GM23338 (cell line): ENCODE measurements around the gene DNAH10. TPM values are rescaled to one million over a fixed set of nuclear protein-coding genes. Genes with fewer than 3 reads are reported as not detected.

Experiments
- ATAC-seq: fragments of 200-7000 bp; cut with Tn5 transposase; 3 replicates; pipeline ENCODE4 v1.9.1; 2020
- DNase-seq: peaks from one replicate; pipeline ENCODE4 v3.0.0-alpha.2; 2015; ENCODE audit warnings: low spot score
- H2AFZ ChIP-seq: fragments of 200-600 bp; sonication (generic); 2 replicates; pipeline ENCODE4 v1.8.0; 2016; ENCODE audit warnings: antibody characterized with exemption, mild to moderate bottlenecking, moderate library complexity
- H3F3A ChIP-seq: fragments of 200-600 bp; sonication (generic); replicated peaks from 2 replicates; pipeline ENCODE4 v1.8.0; 2017; ENCODE audit warnings: antibody characterized with exemption, mixed run types, low read depth
- H3K27ac ChIP-seq: fragments of 200-600 bp; sonication (generic); 2 replicates; pipeline ENCODE4 v1.6.1; 2016; ENCODE audit warnings: low read depth
- H3K27me3 ChIP-seq: fragments of 200-600 bp; sonication (generic); 2 replicates; pipeline ENCODE4 v1.8.0; 2016; ENCODE audit warnings: mild to moderate bottlenecking, mixed run types, moderate library complexity; ENCODE audit not compliant: insufficient read depth
- H3K36me3 ChIP-seq: fragments of 200-600 bp; sonication (generic); 2 replicates; pipeline ENCODE4 v1.8.0; 2016; ENCODE audit warnings: mild to moderate bottlenecking; ENCODE audit not compliant: insufficient read depth
- H3K4me1 ChIP-seq: fragments of 200-600 bp; sonication (generic); 2 replicates; pipeline ENCODE4 v1.8.0; 2016; ENCODE audit warnings: mild to moderate bottlenecking, moderate library complexity; ENCODE audit not compliant: insufficient read depth
- H3K4me2 ChIP-seq: fragments of 200-600 bp; sonication (generic); 2 replicates; pipeline ENCODE4 v1.7.1; 2017; ENCODE audit warnings: mixed run types
- H3K4me3 ChIP-seq: fragments of 200-600 bp; sonication (generic); 2 replicates; pipeline ENCODE4 v1.6.1; 2016; ENCODE audit warnings: mixed run types
- H3K79me2 ChIP-seq: fragments of 200-600 bp; sonication (generic); replicated peaks from 2 replicates; pipeline ENCODE4 v1.8.0; 2017; ENCODE audit warnings: mild to moderate bottlenecking; ENCODE audit not compliant: insufficient read depth
- H3K9me2 ChIP-seq: fragments of 200-600 bp; sonication (generic); 2 replicates; pipeline ENCODE4 v1.8.0; 2017; ENCODE audit not compliant: insufficient read depth
- H4K20me1 ChIP-seq: fragments of 200-600 bp; sonication (generic); replicated peaks from 2 replicates; pipeline ENCODE4 v1.8.0; 2017; ENCODE audit warnings: mild to moderate bottlenecking; ENCODE audit not compliant: insufficient read depth
- H3K27ac Mint-ChIP-seq: 2 replicates; pipeline ENCODE4 v1.8.0; 2020; ENCODE audit warnings: inconsistent platforms, mild to moderate bottlenecking, moderate library complexity, mixed read lengths
- H3K27me3 Mint-ChIP-seq: 3 replicates; pipeline ENCODE4 v1.8.0; 2022; ENCODE audit warnings: low read depth, mild to moderate bottlenecking, moderate library complexity, mixed read lengths, inconsistent platforms; ENCODE audit not compliant: insufficient read depth, poor library complexity
- H3K36me3 Mint-ChIP-seq: 3 replicates; pipeline ENCODE4 v1.8.0; 2021; ENCODE audit warnings: low read depth, mild to moderate bottlenecking, inconsistent platforms, moderate library complexity, mixed read lengths
- H3K4me1 Mint-ChIP-seq: 3 replicates; pipeline ENCODE4 v1.8.0; 2020; ENCODE audit warnings: mild to moderate bottlenecking, inconsistent platforms, mixed read lengths
- H3K4me3 Mint-ChIP-seq: 3 replicates; pipeline ENCODE4 v1.8.0; 2021; ENCODE audit warnings: moderate library complexity, mild to moderate bottlenecking, inconsistent platforms, mixed read lengths
- H3K9me3 Mint-ChIP-seq: 3 replicates; pipeline ENCODE4 v1.8.0; 2020; ENCODE audit warnings: moderate library complexity, mild to moderate bottlenecking, inconsistent platforms, mixed read lengths
- CREB1 ChIP-seq: fragments of 250-450 bp; sonication (Bioruptor Pico); IDR thresholded peaks from 2 replicates; pipeline ENCODE4 v1.5.0; 2020; ENCODE audit warnings: low read depth, mild to moderate bottlenecking, moderate library complexity
- EZH2 ChIP-seq: fragments of 200-600 bp; sonication (generic); IDR thresholded peaks from one replicate; pipeline ENCODE4 v1.8.0; 2017; ENCODE audit warnings: antibody characterized with exemption, mild to moderate bottlenecking, low read depth; ENCODE audit not compliant: unreplicated experiment
- EZH2phosphoT487 ChIP-seq: fragments of 200-600 bp; sonication (generic); IDR thresholded peaks from one replicate; pipeline ENCODE4 v1.8.1; 2018; ENCODE audit warnings: antibody characterized with exemption; ENCODE audit not compliant: unreplicated experiment
- POLR2AphosphoS5 ChIP-seq: IDR thresholded peaks from 2 replicates; pipeline ENCODE4 v1.6.1; 2016; ENCODE audit warnings: antibody characterized with exemption, low read depth
- ZNF114 ChIP-seq: fragments of 250-450 bp; sonication (Bioruptor Pico); IDR thresholded peaks from 2 replicates; pipeline ENCODE4 v1.5.0; 2020; ENCODE audit warnings: mild to moderate bottlenecking, moderate library complexity
- polyA plus RNA-seq: library from polyadenylated mRNA; unstranded; fragments of >200 nt; fragmentation: Nextera tagmentation; extraction: Ambion mirVana; gene quantifications from 2 replicates; pipeline ENCODE4 v1.2.1, GENCODE V29; 2016
- total RNA-seq: library from RNA; depleted of rRNA; stranded (reverse); fragments of >200 nt; shearing (Covaris generic); gene quantifications from 2 replicates; pipeline ENCODE4 v1.2.3, GENCODE V29; 2014
- TF ChIP-seq, protein P1 (sequence below): IDR thresholded peaks from one replicate; pipeline ENCODE4 v1.6.1; 2018; ENCODE audit warnings: antibody characterized with exemption; ENCODE audit not compliant: unreplicated experiment
- TF ChIP-seq, protein P2 (sequence below): IDR thresholded peaks from 2 replicates; pipeline ENCODE4 v1.6.1; 2016; ENCODE audit warnings: antibody characterized with exemption
- TF ChIP-seq, protein P3 (sequence below), 2 experiments: fragments of 200-600 bp in 1 of 2; sonication (generic) in 1 of 2; conservative IDR thresholded peaks; 2 replicates each; pipeline versions ENCODE4 v1.5.1 to v1.6.1; 2016 to 2017; ENCODE audit warnings: antibody characterized with exemption in 2 of 2, low read depth in 2 of 2, mild to moderate bottlenecking in 2 of 2, moderate library complexity in 1 of 2

DNAH10 gene
- total and polyA plus RNA-seq, 2 experiments from 2014 or later, result 0.03 TPM

DNA sequence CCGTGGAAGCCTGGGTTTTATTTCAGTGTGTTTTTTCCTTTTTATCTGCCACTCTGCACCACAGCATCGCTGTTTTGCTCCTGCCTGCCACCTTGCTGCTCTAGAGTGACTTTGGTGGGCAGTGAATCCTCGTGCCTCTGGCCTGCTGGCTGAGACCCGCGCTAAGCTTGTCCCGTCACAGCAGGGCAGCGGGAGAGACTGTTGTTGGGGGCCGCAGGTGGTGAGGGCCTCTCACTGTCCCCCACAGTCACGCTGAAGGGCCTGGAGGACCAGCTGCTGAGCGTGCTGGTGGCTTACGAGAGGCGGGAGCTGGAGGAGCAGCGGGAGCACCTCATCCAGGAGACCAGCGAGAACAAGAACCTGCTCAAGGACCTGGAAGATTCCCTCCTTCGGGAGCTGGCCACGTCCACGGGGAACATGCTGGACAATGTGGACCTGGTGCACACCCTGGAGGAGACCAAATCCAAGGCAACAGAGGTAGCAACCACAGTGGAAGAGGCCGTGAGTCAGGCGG lies 155.3 kb downstream of the DNAH10 start (continued):
- no peak for TF ChIP-seq CREB1 (CRISPR knock-in tag)
- TF ChIP-seq, protein P1, sequence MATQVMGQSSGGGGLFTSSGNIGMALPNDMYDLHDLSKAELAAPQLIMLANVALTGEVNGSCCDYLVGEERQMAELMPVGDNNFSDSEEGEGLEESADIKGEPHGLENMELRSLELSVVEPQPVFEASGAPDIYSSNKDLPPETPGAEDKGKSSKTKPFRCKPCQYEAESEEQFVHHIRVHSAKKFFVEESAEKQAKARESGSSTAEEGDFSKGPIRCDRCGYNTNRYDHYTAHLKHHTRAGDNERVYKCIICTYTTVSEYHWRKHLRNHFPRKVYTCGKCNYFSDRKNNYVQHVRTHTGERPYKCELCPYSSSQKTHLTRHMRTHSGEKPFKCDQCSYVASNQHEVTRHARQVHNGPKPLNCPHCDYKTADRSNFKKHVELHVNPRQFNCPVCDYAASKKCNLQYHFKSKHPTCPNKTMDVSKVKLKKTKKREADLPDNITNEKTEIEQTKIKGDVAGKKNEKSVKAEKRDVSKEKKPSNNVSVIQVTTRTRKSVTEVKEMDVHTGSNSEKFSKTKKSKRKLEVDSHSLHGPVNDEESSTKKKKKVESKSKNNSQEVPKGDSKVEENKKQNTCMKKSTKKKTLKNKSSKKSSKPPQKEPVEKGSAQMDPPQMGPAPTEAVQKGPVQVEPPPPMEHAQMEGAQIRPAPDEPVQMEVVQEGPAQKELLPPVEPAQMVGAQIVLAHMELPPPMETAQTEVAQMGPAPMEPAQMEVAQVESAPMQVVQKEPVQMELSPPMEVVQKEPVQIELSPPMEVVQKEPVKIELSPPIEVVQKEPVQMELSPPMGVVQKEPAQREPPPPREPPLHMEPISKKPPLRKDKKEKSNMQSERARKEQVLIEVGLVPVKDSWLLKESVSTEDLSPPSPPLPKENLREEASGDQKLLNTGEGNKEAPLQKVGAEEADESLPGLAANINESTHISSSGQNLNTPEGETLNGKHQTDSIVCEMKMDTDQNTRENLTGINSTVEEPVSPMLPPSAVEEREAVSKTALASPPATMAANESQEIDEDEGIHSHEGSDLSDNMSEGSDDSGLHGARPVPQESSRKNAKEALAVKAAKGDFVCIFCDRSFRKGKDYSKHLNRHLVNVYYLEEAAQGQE, result no peak
- TF ChIP-seq, protein P2, sequence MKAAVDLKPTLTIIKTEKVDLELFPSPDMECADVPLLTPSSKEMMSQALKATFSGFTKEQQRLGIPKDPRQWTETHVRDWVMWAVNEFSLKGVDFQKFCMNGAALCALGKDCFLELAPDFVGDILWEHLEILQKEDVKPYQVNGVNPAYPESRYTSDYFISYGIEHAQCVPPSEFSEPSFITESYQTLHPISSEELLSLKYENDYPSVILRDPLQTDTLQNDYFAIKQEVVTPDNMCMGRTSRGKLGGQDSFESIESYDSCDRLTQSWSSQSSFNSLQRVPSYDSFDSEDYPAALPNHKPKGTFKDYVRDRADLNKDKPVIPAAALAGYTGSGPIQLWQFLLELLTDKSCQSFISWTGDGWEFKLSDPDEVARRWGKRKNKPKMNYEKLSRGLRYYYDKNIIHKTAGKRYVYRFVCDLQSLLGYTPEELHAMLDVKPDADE, result no peak

GRCh38 chr12:123919980-123920360 lies 157.9 kb downstream of the DNAH10 start:
- Histone ChIP-seq H3F3A (no peaks in the 10 kb centered on the region), H3K4me1 (no peaks in the 10 kb centered on the region), H2AFZ (no peak overlapping the region), H3K4me3 (no peak overlapping the region), H3K36me3 (no peaks in the 10 kb centered on the region), H3K27me3 (no peaks in the 10 kb centered on the region), H3K79me2 (no peaks in the 10 kb centered on the region), H3K4me2 (no peak overlapping the region), H3K27ac (no peak overlapping the region), H3K9me2 (no peaks in the 10 kb centered on the region), H4K20me1 (no peaks in the 10 kb centered on the region)
- Mint-ChIP-seq H3K27ac (no peak overlapping the region), H3K36me3 (no peaks in the 10 kb centered on the region), H3K4me3 (no peak overlapping the region), H3K4me1 (peaks cover 5% of the 10 kb centered on the region; the same call in 2 of the 3 replicates), H3K27me3 (peaks cover 24% of the 10 kb centered on the region), H3K9me3 (no peaks in the 10 kb centered on the region)
- ATAC-seq, result no peak
- no peak for DNase-seq
- TF ChIP-seq, protein P3, sequence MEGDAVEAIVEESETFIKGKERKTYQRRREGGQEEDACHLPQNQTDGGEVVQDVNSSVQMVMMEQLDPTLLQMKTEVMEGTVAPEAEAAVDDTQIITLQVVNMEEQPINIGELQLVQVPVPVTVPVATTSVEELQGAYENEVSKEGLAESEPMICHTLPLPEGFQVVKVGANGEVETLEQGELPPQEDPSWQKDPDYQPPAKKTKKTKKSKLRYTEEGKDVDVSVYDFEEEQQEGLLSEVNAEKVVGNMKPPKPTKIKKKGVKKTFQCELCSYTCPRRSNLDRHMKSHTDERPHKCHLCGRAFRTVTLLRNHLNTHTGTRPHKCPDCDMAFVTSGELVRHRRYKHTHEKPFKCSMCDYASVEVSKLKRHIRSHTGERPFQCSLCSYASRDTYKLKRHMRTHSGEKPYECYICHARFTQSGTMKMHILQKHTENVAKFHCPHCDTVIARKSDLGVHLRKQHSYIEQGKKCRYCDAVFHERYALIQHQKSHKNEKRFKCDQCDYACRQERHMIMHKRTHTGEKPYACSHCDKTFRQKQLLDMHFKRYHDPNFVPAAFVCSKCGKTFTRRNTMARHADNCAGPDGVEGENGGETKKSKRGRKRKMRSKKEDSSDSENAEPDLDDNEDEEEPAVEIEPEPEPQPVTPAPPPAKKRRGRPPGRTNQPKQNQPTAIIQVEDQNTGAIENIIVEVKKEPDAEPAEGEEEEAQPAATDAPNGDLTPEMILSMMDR (conservative IDR thresholded peaks at IDR 0.05; ENCODE audit: low read depth in 2 of 2), result no peak
- TF ChIP-seq POLR2AphosphoS5, result no peak
- no peak for TF ChIP-seq CREB1 (CRISPR knock-in tag)
- TF ChIP-seq ZNF114 (CRISPR knock-in tag), result no peak
- TF ChIP-seq EZH2phosphoT487, result no peak
- no peak for TF ChIP-seq EZH2
